H1 (cell line): ENCODE data around the gene SMIM44. TPM values are rescaled to one million over a fixed set of nuclear protein-coding genes. Genes with fewer than 3 reads are reported as not detected.

ENCODE experiments used
- CTCF ChIA-PET: fragments of 300-600 bp; sonication (Branson Sonifier 250); formaldehyde crosslinking; loops from one replicate; lab custom pipeline; 2021; ENCODE audit not compliant: partially characterized antibody; lab: Charles Lee
- POLR2A ChIA-PET: fragments of 300-600 bp; sonication (Branson Sonifier 250); formaldehyde crosslinking; loops from one replicate; lab custom pipeline; 2021; ENCODE audit warnings: inconsistent platforms; ENCODE audit not compliant: partially characterized antibody; lab: Charles Lee
- DNase-seq, 2 experiments: peaks; one replicate each; pipeline versions ENCODE4 v3.0.0 to v3.0.0-alpha.2; 2010 to 2022; ENCODE audit warnings: low spot score in 2 of 2, low read depth in 1 of 2, mixed read lengths in 1 of 2
- FAIRE-seq: peaks from 2 replicates; lab custom pipeline; 2011; peaks lifted over from hg19 to GRCh38; lab: Jason Lieb, UNC
- H2AFZ ChIP-seq: 2 replicates; pipeline ENCODE4 v1.8.1; 2012; ENCODE audit warnings: low read length, inconsistent platforms
- H2AK5ac ChIP-seq: 2 replicates; pipeline ENCODE4 v1.6.1; 2013; ENCODE audit warnings: low read depth, low read length
- H2BK120ac ChIP-seq: replicated peaks from 2 replicates; pipeline ENCODE3; 2013; ENCODE audit warnings: low read depth, low read length, inconsistent platforms
- H2BK12ac ChIP-seq: 2 replicates; pipeline ENCODE4 v1.6.1; 2013; ENCODE audit warnings: low read depth, low read length
- H2BK15ac ChIP-seq: 2 replicates; pipeline ENCODE4 v1.6.1; 2013; ENCODE audit warnings: low read length
- H2BK20ac ChIP-seq: 2 replicates; pipeline ENCODE4 v1.6.1; 2013; ENCODE audit warnings: low read length
- H2BK5ac ChIP-seq: 2 replicates; pipeline ENCODE4 v1.6.1; 2013; ENCODE audit warnings: low read depth, low read length
- H3K14ac ChIP-seq: 2 replicates; pipeline ENCODE4 v1.6.1; 2013; ENCODE audit warnings: inconsistent platforms; ENCODE audit not compliant: insufficient read length
- H3K18ac ChIP-seq: 2 replicates; pipeline ENCODE4 v1.6.1; 2013; ENCODE audit warnings: low read length; ENCODE audit errors: extremely low read depth
- H3K23ac ChIP-seq: 2 replicates; pipeline ENCODE4 v1.6.1; 2013; ENCODE audit warnings: inconsistent platforms; ENCODE audit not compliant: insufficient read length
- H3K23me2 ChIP-seq: 2 replicates; pipeline ENCODE4 v1.6.1; 2013; ENCODE audit warnings: low read depth, low read length
- H3K27ac ChIP-seq: 2 replicates; pipeline ENCODE4 v1.6.1; 2011; ENCODE audit warnings: low read depth, low read length, inconsistent platforms
- H3K27me3 ChIP-seq, 4 experiments: replicated peaks in 1 of 4; 1 replicate in 1 of 4; 2 replicates in 3 of 4; pipeline versions ENCODE4 v1.6.1 to v1.8.1; 2011 to 2013; ENCODE audit warnings: low read length in 3 of 4, mild to moderate bottlenecking in 3 of 4, inconsistent platforms in 2 of 4, mixed read lengths in 2 of 4, moderate library complexity in 1 of 4; ENCODE audit not compliant: control insufficient read depth in 3 of 4, insufficient read depth in 3 of 4; ENCODE audit errors: extremely low read depth in 1 of 4
- H3K36me3 ChIP-seq, 4 experiments: 2 replicates each; pipeline versions ENCODE4 v1.6.1 to v1.8.1; 2011 to 2013; ENCODE audit warnings: mild to moderate bottlenecking in 4 of 4, low read length in 3 of 4, moderate library complexity in 2 of 4, control low read depth in 1 of 4, inconsistent platforms in 1 of 4; ENCODE audit not compliant: insufficient read depth in 4 of 4, control insufficient read depth in 2 of 4
- H3K4ac ChIP-seq: replicated peaks from 2 replicates; pipeline ENCODE3; 2013; ENCODE audit warnings: low read length, low read depth, mixed read lengths, inconsistent platforms; ENCODE audit not compliant: insufficient read length
- H3K4me1 ChIP-seq, 4 experiments: replicated peaks in 1 of 4; 1 replicate in 1 of 4; 2 replicates in 3 of 4; pipeline versions ENCODE4 v1.6.1 to v1.8.1; 2011 to 2013; ENCODE audit warnings: low read length in 3 of 4, inconsistent platforms in 2 of 4, mixed read lengths in 1 of 4; ENCODE audit not compliant: insufficient read depth in 4 of 4, control insufficient read depth in 3 of 4
- H3K4me2 ChIP-seq, 2 experiments: 2 replicates each; pipeline versions ENCODE4 v1.6.1 to v1.8.1; 2011 to 2013; ENCODE audit warnings: low read depth in 2 of 2, low read length in 2 of 2, control low read depth in 1 of 2, inconsistent platforms in 1 of 2, mild to moderate bottlenecking in 1 of 2; ENCODE audit not compliant: insufficient read depth in 1 of 2
- H3K4me3 ChIP-seq, 4 experiments: fragments of 200-600, 300-600 bp in 1 of 4; sonication (generic), shearing (Covaris generic), sonication (Bioruptor Twin) in 1 of 4; 2 replicates each; pipeline versions ENCODE4 v1.5.1 to v1.8.1; 2011 to 2016; ENCODE audit warnings: low read length in 4 of 4, low read depth in 3 of 4, control low read depth in 2 of 4, inconsistent platforms in 2 of 4, mild to moderate bottlenecking in 2 of 4, mixed read lengths in 1 of 4, moderate library complexity in 1 of 4; ENCODE audit not compliant: insufficient read depth in 2 of 4; ENCODE audit errors: extremely low read depth in 1 of 4
- H3K56ac ChIP-seq: replicated peaks from 2 replicates; pipeline ENCODE3; 2013; ENCODE audit warnings: low read depth, mild to moderate bottlenecking, mixed read lengths, low read length, inconsistent platforms; ENCODE audit not compliant: insufficient read length
- H3K79me1 ChIP-seq: 2 replicates; pipeline ENCODE4 v1.6.1; 2013; ENCODE audit warnings: low read depth, low read length, control low read depth
- H3K79me2 ChIP-seq, 2 experiments: 2 replicates each; pipeline versions ENCODE4 v1.6.1 to v1.8.1; 2012 to 2013; ENCODE audit warnings: low read length in 2 of 2, mild to moderate bottlenecking in 2 of 2, inconsistent platforms in 1 of 2; ENCODE audit not compliant: insufficient read depth in 2 of 2, control insufficient read depth in 1 of 2
- H3K9ac ChIP-seq, 4 experiments: replicated peaks in 1 of 4; 1 replicate in 1 of 4; 2 replicates in 3 of 4; pipeline versions ENCODE4 v1.6.1 to v1.8.1; 2011 to 2013; ENCODE audit warnings: low read depth in 3 of 4, low read length in 3 of 4, control low read depth in 2 of 4, mild to moderate bottlenecking in 2 of 4, moderate library complexity in 2 of 4, inconsistent platforms in 1 of 4; ENCODE audit errors: extremely low read depth in 1 of 4
- H3K9me3 ChIP-seq, 2 experiments: 2 replicates each; pipeline versions ENCODE4 v1.6.1 to v1.8.1; 2012 to 2013; ENCODE audit warnings: mild to moderate bottlenecking in 2 of 2, moderate library complexity in 2 of 2, control low read depth in 1 of 2, inconsistent platforms in 1 of 2, low read depth in 1 of 2, low read length in 1 of 2, mixed read lengths in 1 of 2; ENCODE audit not compliant: insufficient read depth in 2 of 2
- H4K20me1 ChIP-seq, 2 experiments: replicated peaks in 1 of 2; 2 replicates each; pipeline versions ENCODE3 to v1.8.1; 2011 to 2013; ENCODE audit warnings: inconsistent platforms in 2 of 2, low read length in 2 of 2, mild to moderate bottlenecking in 1 of 2; ENCODE audit not compliant: insufficient read depth in 2 of 2, control insufficient read depth in 1 of 2
- H4K5ac ChIP-seq: 2 replicates; pipeline ENCODE4 v1.6.1; 2013; ENCODE audit warnings: low read length, low read depth, mixed read lengths, inconsistent platforms; ENCODE audit not compliant: insufficient read length
- H4K8ac ChIP-seq: 2 replicates; pipeline ENCODE4 v1.8.0; 2013; ENCODE audit warnings: mild to moderate bottlenecking, moderate library complexity, low read length, inconsistent platforms; ENCODE audit not compliant: insufficient read depth; ENCODE audit errors: extremely low read depth
- H4K91ac ChIP-seq: replicated peaks from 2 replicates; pipeline ENCODE3; 2013; ENCODE audit warnings: low read length, mixed read lengths, inconsistent platforms; ENCODE audit not compliant: insufficient read length
- CHD1 ChIP-seq: IDR thresholded peaks from 2 replicates; pipeline ENCODE4 v1.6.1; 2012; ENCODE audit warnings: low read depth, low read length, improper control_type of control experiment
- RAD21 ChIP-seq, 2 experiments: IDR thresholded peaks in 1 of 2; conservative IDR thresholded peaks in 1 of 2; 2 replicates each; pipeline ENCODE4 v1.6.1; 2011; ENCODE audit warnings: low read depth in 2 of 2, low read length in 2 of 2, improper control_type of control experiment in 1 of 2, inconsistent platforms in 1 of 2, mild to moderate bottlenecking in 1 of 2, moderate library complexity in 1 of 2
- WGBS, 2 experiments: shearing (Covaris generic) in 1 of 2; methylation state at CpG; one replicate each; pipeline versions ENCODE4 v1.1.6 to v1.1.7; 2013 to 2015; ENCODE audit warnings: low lambda C conversion rate in 2 of 2, mixed read lengths in 2 of 2, inconsistent platforms in 1 of 2, low coverage in 1 of 2, missing lambda C conversion rate in 1 of 2; ENCODE audit not compliant: insufficient replicate concordance in 2 of 2, insufficient coverage in 1 of 2, insufficient read length in 1 of 2; ENCODE audit errors: extremely low coverage in 1 of 2, missing lambda C conversion rate in 1 of 2; 5-methylcytosine and 5-hydroxymethylcytosine counted together
- polyA plus RNA-seq, 7 experiments: library from polyadenylated mRNA; depleted of rRNA in 3 of 7; stranded (reverse) in 5 of 7; unstranded in 2 of 7; fragments of >200 nt in 5 of 7; fragments of 200-250 nt in 2 of 7; gene quantifications; 1 replicate in 5 of 7; 2 replicates in 1 of 7; 4 replicates in 1 of 7; pipeline versions ENCODE4 v1.2.1 to v1.2.3, GENCODE V29; 2011 to 2013; ENCODE audit warnings: missing spikeins in 2 of 7, mixed read lengths in 2 of 7
- total RNA-seq: library from RNA; stranded (reverse); fragmentation: NEBNext Ultra II Directional; extraction: Animal tissue kit (Norgen Biotek cat#: 25700); gene quantifications from 2 replicates; pipeline ENCODE4 v1.2.1, GENCODE V29; 2021

SMIM44 gene
- total and polyA plus RNA-seq, 2 of the 8 experiments (the other 6 are each of a cell fraction or from before 2014, with no cell fraction given) = not detected

- no peaks in the 10 kb centered on the region for H3K79me2 ChIP-seq
- POLR2A ChIA-PET = interaction anchor here (0.6 to 1.2 kb wide), 5 partner anchors 10 to 185 kb away, joined by 3 to 7 read pairs (median 3); partner anchors contain the start of genes DOHH and SMIM24
- peaks cover 0 to 3% (median 0%) of the 10 kb centered on the region in 4 experiments; a peak in 2 of 7 replicates for H3K4me1 ChIP-seq
- H3K14ac ChIP-seq = no peak overlapping the region
- no peak overlapping the region for H4K91ac ChIP-seq
- no peak overlapping the region for H3K27ac ChIP-seq
- H3K79me1 ChIP-seq = no peaks in the 10 kb centered on the region
- DNase-seq (no peak), FAIRE-seq (no peak)
- H2BK120ac ChIP-seq = peak overlapping the region; percentile 21
- H2AK5ac ChIP-seq = no peak overlapping the region
- no peak overlapping the region for H2BK20ac ChIP-seq
- no peaks in the 10 kb centered on the region for H3K36me3 ChIP-seq
- no peaks in the 10 kb centered on the region; the same call in 1 of the 2 replicates for H3K23me2 ChIP-seq
- no peak overlapping the region for H3K4me3 ChIP-seq
- TF ChIP-seq CHD1 (no peak), RAD21 (IDR thresholded peaks at IDR 0.05 in 1 of 2, conservative IDR thresholded peaks at IDR 0.05 in 1 of 2; ENCODE audit: low read depth in 2 of 2, low read length in 2 of 2) (0 out of 4 replicates have a peak, but pooled peaks of 1 of the 2 experiments have one; percentile 19)
- no peak overlapping the region for H2AFZ ChIP-seq
- peaks cover 6 to 10% of the 10 kb centered on the region in 2 experiments; a peak in 3 of 4 replicates for H3K9me3 ChIP-seq
- H3K9ac ChIP-seq = no peak overlapping the region
- no peak overlapping the region for H2BK5ac ChIP-seq
- no peak overlapping the region for H4K5ac ChIP-seq
- no peak overlapping the region for H2BK15ac ChIP-seq
- H3K27me3 ChIP-seq = peaks cover under 1 to 28% (median 17%) of the 10 kb centered on the region in 4 experiments
- H3K4ac ChIP-seq = no peak overlapping the region
- H4K8ac ChIP-seq = peak overlapping the region; percentile 71; the same call in 1 of the 2 replicates
- CTCF ChIA-PET = interaction anchor here (0.7 to 6.8 kb wide), 19 partner anchors 10 to 163 kb away, joined by 3 to 97 read pairs (median 7); partner anchors contain the start of genes SMIM24 and SMIM44
- no peak overlapping the region for H3K56ac ChIP-seq
- 68% methylated on average over 14 of the region's 14 CpGs; no CpG with 5 or more reads in 1 of the 2 experiments for WGBS, 2 experiments
- no peak overlapping the region for H3K23ac ChIP-seq
- H4K20me1 ChIP-seq = no peaks in the 10 kb centered on the region
- no peak overlapping the region for H2BK12ac ChIP-seq
- no peak overlapping the region for H3K4me2 ChIP-seq
- no peak overlapping the region for H3K18ac ChIP-seq
Observed at GRCh38 chr19:3469638-3470499, 13.4 kb downstream of the SMIM44 start.
